ENCODE results near the gene CASP14.
"Not testable (repeated sequence)": the region's sequence is repeated elsewhere in the genome, so short reads cannot be mapped to it uniquely, and the experiment has no call there.

DNA sequence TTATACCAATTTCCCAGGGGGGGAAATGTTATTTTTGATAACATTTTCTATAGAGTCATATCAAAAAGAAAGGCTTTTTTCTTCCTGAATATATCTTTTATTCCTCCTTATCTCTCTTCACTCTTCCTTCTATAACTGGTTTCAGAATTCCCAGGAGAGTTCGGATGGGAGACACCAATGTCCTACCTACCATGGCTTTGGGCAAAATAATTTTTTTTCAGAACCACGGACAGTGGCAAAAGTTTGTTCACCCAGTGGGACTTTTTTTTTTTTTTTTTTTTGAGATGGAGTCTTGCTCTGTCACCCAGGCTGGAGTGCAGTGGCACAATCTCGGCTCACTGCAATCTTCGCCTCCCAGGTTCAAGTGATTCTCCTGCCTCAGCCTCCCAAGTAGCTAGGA is 30.7 kb downstream of the CASP14 start:
- not testable (repeated sequence) for TF ChIP-seq POLR2AphosphoS5 (IDR thresholded peaks at IDR 0.05)
- TF ChIP-seq, protein P1, sequence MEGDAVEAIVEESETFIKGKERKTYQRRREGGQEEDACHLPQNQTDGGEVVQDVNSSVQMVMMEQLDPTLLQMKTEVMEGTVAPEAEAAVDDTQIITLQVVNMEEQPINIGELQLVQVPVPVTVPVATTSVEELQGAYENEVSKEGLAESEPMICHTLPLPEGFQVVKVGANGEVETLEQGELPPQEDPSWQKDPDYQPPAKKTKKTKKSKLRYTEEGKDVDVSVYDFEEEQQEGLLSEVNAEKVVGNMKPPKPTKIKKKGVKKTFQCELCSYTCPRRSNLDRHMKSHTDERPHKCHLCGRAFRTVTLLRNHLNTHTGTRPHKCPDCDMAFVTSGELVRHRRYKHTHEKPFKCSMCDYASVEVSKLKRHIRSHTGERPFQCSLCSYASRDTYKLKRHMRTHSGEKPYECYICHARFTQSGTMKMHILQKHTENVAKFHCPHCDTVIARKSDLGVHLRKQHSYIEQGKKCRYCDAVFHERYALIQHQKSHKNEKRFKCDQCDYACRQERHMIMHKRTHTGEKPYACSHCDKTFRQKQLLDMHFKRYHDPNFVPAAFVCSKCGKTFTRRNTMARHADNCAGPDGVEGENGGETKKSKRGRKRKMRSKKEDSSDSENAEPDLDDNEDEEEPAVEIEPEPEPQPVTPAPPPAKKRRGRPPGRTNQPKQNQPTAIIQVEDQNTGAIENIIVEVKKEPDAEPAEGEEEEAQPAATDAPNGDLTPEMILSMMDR (IDR thresholded peaks at IDR 0.05): not testable (repeated sequence)

Measured in gastroesophageal sphincter (tissue), 3 donors.